Colonic mucosa (tissue), 4 donors: ENCODE results near the gene ESPL1. TPM values are rescaled to one million over a fixed set of nuclear protein-coding genes. Genes with fewer than 3 reads are reported as not detected.

Experiments
- DNase-seq: peaks from one replicate; pipeline ENCODE4 v3.0.0-alpha.2; 2020
- H3K27ac ChIP-seq: fragments of 200-600 bp; one replicate; pipeline ENCODE4 v1.8.0; 2021
- H3K27me3 ChIP-seq: fragments of 200-600 bp; one replicate; pipeline ENCODE4 v1.8.0; 2021
- H3K36me3 ChIP-seq: fragments of 200-600 bp; one replicate; pipeline ENCODE4 v1.8.0; 2021
- H3K4me1 ChIP-seq: fragments of 200-600 bp; one replicate; pipeline ENCODE4 v1.8.0; 2021; ENCODE audit warnings: mild to moderate bottlenecking
- H3K4me3 ChIP-seq: fragments of 200-600 bp; one replicate; pipeline ENCODE4 v1.8.0; 2021
- H3K9ac ChIP-seq, 2 donors: one replicate each; pipeline ENCODE4 v1.7.0; 2013; ENCODE audit warnings: control low read depth in 2 of 2, low read depth in 2 of 2, low read length in 2 of 2
- H3K9me3 ChIP-seq: fragments of 200-600 bp; one replicate; pipeline ENCODE4 v1.8.0; 2021
- CTCF ChIP-seq: fragments of 200-600 bp; IDR thresholded peaks from one replicate; pipeline ENCODE4 v1.8.0; 2022; ENCODE audit warnings: antibody characterized with exemption, mild to moderate bottlenecking
- intact Hi-C: fragments of 100-400 bp; cut with DNase I; formaldehyde crosslinking; loops from one replicate; pipeline ENCODE4 v1.14.1; 2022
- total RNA-seq, 2 donors: library from RNA; stranded (reverse); fragmentation: NEBNext Ultra II Directional in 1 of 2; extraction: Animal tissue kit (Norgen Biotek cat#: 25700) in 1 of 2; gene quantifications; one replicate each; pipeline ENCODE4 v1.2.1, GENCODE V29; 2021
- donor health status: healthy.
- donor health status: DM: no; HTN: no; CAD: no.
- donor health status: DM: no; HTN: no; CAD: no.

ESPL1 gene
- total RNA-seq, 2 donors from 2014 or later: 9.6 to 34.6 TPM

DNA sequence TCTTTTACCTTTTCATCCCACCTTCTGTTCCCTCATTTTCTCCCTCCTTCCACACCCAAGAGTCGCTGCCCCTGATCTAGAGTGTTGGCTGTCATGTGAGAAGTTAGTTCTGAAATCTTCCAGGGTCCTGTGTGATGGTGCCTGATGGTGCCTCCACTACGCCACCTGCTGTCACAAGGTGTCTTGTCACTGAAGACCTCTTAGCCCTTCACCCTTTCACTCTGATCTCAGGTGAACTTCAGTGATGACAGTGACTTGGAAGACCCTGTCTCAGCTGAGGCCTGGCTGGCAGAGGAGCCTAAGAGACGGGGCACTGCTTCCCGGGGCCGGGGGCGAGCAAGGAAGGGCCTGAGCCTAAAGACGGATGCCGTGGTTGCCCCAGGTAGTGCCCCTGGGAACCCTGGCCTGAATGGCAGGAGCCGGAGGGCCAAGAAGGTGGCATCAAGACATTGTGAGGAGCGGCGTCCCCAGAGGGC lies 19.7 kb downstream of the ESPL1 start:
- H3K36me3 ChIP-seq: no peaks in the 10 kb centered on the region
- no peak overlapping the region for H3K27ac ChIP-seq
- TF ChIP-seq CTCF: peak; percentile 73
- no peak overlapping the region for H3K4me3 ChIP-seq
- peak; percentile 74 for DNase-seq
- no peaks in the 10 kb centered on the region for H3K27me3 ChIP-seq
- intact Hi-C loops: loop anchor here (2.0 kb wide), 1 partner anchor 73 kb away; no protein-coding TSS in a partner anchor
- H3K9me3 ChIP-seq: no peaks in the 10 kb centered on the region
- H3K9ac ChIP-seq: no peak overlapping the region
- H3K4me1 ChIP-seq: no peaks in the 10 kb centered on the region

- no peaks in the 10 kb centered on the region for H3K9me3 ChIP-seq
- H3K36me3 ChIP-seq: no peaks in the 10 kb centered on the region
- H3K9ac ChIP-seq: no peak overlapping the region
Measured at GRCh38 chr12:53288322-53288721, 20.2 kb downstream of the ESPL1 start.

GRCh38 chr12:53289891-53290290 lies 21.8 kb downstream of the ESPL1 start:
- H3K9me3 ChIP-seq: no peaks in the 10 kb centered on the region
- no peaks in the 10 kb centered on the region for H3K27me3 ChIP-seq
- H3K27ac ChIP-seq: no peak overlapping the region
- no peak overlapping the region for H3K9ac ChIP-seq
- no peak overlapping the region for H3K4me3 ChIP-seq
- H3K36me3 ChIP-seq: no peaks in the 10 kb centered on the region
- no peak for DNase-seq
- TF ChIP-seq CTCF: no peak
- intact Hi-C loops: loop anchor here (2.0 to 5.0 kb wide), 2 partner anchors 75 to 133 kb away; no protein-coding TSS in a partner anchor
- no peaks in the 10 kb centered on the region for H3K4me1 ChIP-seq

More at GRCh38 chr12:53288322-53288721, 20.2 kb downstream of the ESPL1 start:
- TF ChIP-seq CTCF: no peak
- intact Hi-C loops: loop anchor here (2.0 kb wide), 1 partner anchor 74 kb away; no protein-coding TSS in a partner anchor
- Histone ChIP-seq H3K27ac (no peak overlapping the region), H3K27me3 (no peaks in the 10 kb centered on the region), H3K4me3 (no peak overlapping the region), H3K4me1 (no peaks in the 10 kb centered on the region)
- DNase-seq: no peak

- no peak for TF ChIP-seq CTCF
- H3K9me3 ChIP-seq: no peaks in the 10 kb centered on the region
- H3K4me1 ChIP-seq: no peaks in the 10 kb centered on the region
- no peak overlapping the region for H3K4me3 ChIP-seq
- H3K9ac ChIP-seq: no peak overlapping the region
- DNase-seq: no peak
- no peaks in the 10 kb centered on the region for H3K36me3 ChIP-seq
- H3K27me3 ChIP-seq: no peaks in the 10 kb centered on the region
- H3K27ac ChIP-seq: no peak overlapping the region
- intact Hi-C loops: loop anchor here (5.0 kb wide), 1 partner anchor 133 kb away; no protein-coding TSS in a partner anchor
Measured at GRCh38 chr12:53290661-53291060, 22.6 kb downstream of the ESPL1 start.

- DNase-seq: no peak
- no peaks in the 10 kb centered on the region for H3K36me3 ChIP-seq
Measured at GRCh38 chr12:53292426-53292825, 24.3 kb downstream of the ESPL1 start.

More at GRCh38 chr12:53292426-53292825, 24.3 kb downstream of the ESPL1 start:
- H3K27me3 ChIP-seq: no peaks in the 10 kb centered on the region
- no peaks in the 10 kb centered on the region for H3K9me3 ChIP-seq
- intact Hi-C loops: loop anchor here (5.0 kb wide), 1 partner anchor 135 kb away; no protein-coding TSS in a partner anchor
- H3K27ac ChIP-seq: no peak overlapping the region
- H3K4me1 ChIP-seq: peaks cover 3% of the 10 kb centered on the region
- no peak overlapping the region for H3K9ac ChIP-seq
- no peak overlapping the region for H3K4me3 ChIP-seq
- no peak for TF ChIP-seq CTCF
